HG03025 (cell line): ENCODE results near the gene ATP5PO.
A peak's percentile ranks its signal among the peaks of the same experiment; 100 is the strongest.
"Not testable (repeated sequence)": the region's sequence is repeated elsewhere in the genome, so short reads cannot be mapped to it uniquely, and the experiment has no call there.

Experiments
- ATAC-seq: cut with Tn5 transposase; IDR thresholded peaks from one replicate; pipeline ENCODE4 v1.9.1; 2021; ENCODE audit warnings: mild to moderate bottlenecking, moderate library complexity; ENCODE audit not compliant: unreplicated experiment, low FRiP score

The ATP5PO gene

GRCh38 chr21:33942426-33942825, 26.8 kb upstream of the ATP5PO start:
- ATAC-seq: no peak

GRCh38 chr21:33940881-33941245, 25.3 kb upstream of the ATP5PO start:
- ATAC-seq: no peak

- no peak for ATAC-seq
Measured at GRCh38 chr21:33940164-33940880, 24.7 kb upstream of the ATP5PO start.

GRCh38 chr21:33939226-33939625, 23.6 kb upstream of the ATP5PO start:
- no peak for ATAC-seq

GRCh38 chr21:33938381-33938780, 22.8 kb upstream of the ATP5PO start:
- no peak for ATAC-seq

- no peak for ATAC-seq
Measured at GRCh38 chr21:33937931-33938339, 22.3 kb upstream of the ATP5PO start.

GRCh38 chr21:33937146-33937545, 21.5 kb upstream of the ATP5PO start:
- ATAC-seq: no peak

- no peak for ATAC-seq
Measured at GRCh38 chr21:33936301-33937038, 20.9 kb upstream of the ATP5PO start.

- ATAC-seq: no peak
Measured at GRCh38 chr21:33932731-33933130, 17.1 kb upstream of the ATP5PO start.

GRCh38 chr21:33931799-33932390, 16.3 kb upstream of the ATP5PO start:
- no peak for ATAC-seq

- ATAC-seq: not testable (repeated sequence)
Measured at GRCh38 chr21:33931052-33931798, 15.6 kb upstream of the ATP5PO start.

GRCh38 chr21:33926248-33926647, 10.6 kb upstream of the ATP5PO start:
- not testable (repeated sequence) for ATAC-seq

GRCh38 chr21:33924766-33925100, 9.1 kb upstream of the ATP5PO start:
- ATAC-seq: no peak

- ATAC-seq: no peak
Measured at GRCh38 chr21:33924079-33924765, 8.6 kb upstream of the ATP5PO start.

GRCh38 chr21:33917421-33917820, 1.8 kb upstream of the ATP5PO start:
- ATAC-seq: no peak

GRCh38 chr21:33916200-33916567, 580 bp upstream of the ATP5PO start:
- peak; percentile 6 for ATAC-seq

- no peak for ATAC-seq
Measured at GRCh38 chr21:33914188-33914587, 1.4 kb downstream of the ATP5PO start.

- no peak for ATAC-seq
Measured at GRCh38 chr21:33909756-33910155, 5.8 kb downstream of the ATP5PO start.

- no peak for ATAC-seq
Measured at GRCh38 chr21:33908760-33909159, 6.8 kb downstream of the ATP5PO start.

- ATAC-seq: no peak
Measured at GRCh38 chr21:33904041-33904440, 11.6 kb downstream of the ATP5PO start.

GRCh38 chr21:33902349-33902748, 13.3 kb downstream of the ATP5PO start:
- ATAC-seq: no peak
